Kidney (tissue), 14 donors: ENCODE results near the gene HBE1. TPM values are rescaled to one million over a fixed set of nuclear protein-coding genes. Genes with fewer than 3 reads are reported as not detected.
A peak's percentile ranks its signal among the peaks of the same experiment; 100 is the strongest.

Experiments
- DNase-seq, 5 donors: peaks; one replicate each; pipeline ENCODE4 v3.0.0-alpha.2; 2013 to 2020
- FAIRE-seq: peaks from 2 replicates; lab custom pipeline; 2012; peaks lifted over from hg19 to GRCh38; lab: Jason Lieb, UNC
- H3K27ac ChIP-seq, 2 donors: one replicate each; pipeline ENCODE4 v1.7.0; 2013; ENCODE audit warnings: low read depth in 2 of 2, low read length in 2 of 2, inconsistent platforms in 1 of 2
- H3K27me3 ChIP-seq: one replicate; pipeline ENCODE4 v1.7.1; 2013; ENCODE audit warnings: low read length, inconsistent platforms; ENCODE audit not compliant: control insufficient read depth, insufficient read depth
- H3K36me3 ChIP-seq, 3 donors: one replicate each; pipeline versions ENCODE4 v1.7.0 to v1.7.1; 2013; ENCODE audit warnings: low read length in 3 of 3, control low read depth in 1 of 3, inconsistent platforms in 1 of 3; ENCODE audit not compliant: insufficient read depth in 3 of 3, control insufficient read depth in 2 of 3
- H3K4me1 ChIP-seq, 3 donors: one replicate each; pipeline versions ENCODE4 v1.7.0 to v1.7.1; 2013; ENCODE audit warnings: low read length in 3 of 3, inconsistent platforms in 1 of 3, low read depth in 1 of 3; ENCODE audit not compliant: control insufficient read depth in 2 of 3, insufficient read depth in 2 of 3
- H3K4me3 ChIP-seq, 3 donors: one replicate each; pipeline versions ENCODE4 v1.7.0 to v1.8.1; 2013; ENCODE audit warnings: low read length in 3 of 3, control low read depth in 1 of 3, inconsistent platforms in 1 of 3
- H3K9ac ChIP-seq, 3 donors: one replicate each; pipeline versions ENCODE4 v1.7.0 to v1.7.1; 2013; ENCODE audit warnings: low read length in 3 of 3, control low read depth in 1 of 3, inconsistent platforms in 1 of 3
- H3K9me3 ChIP-seq, 3 donors: one replicate each; pipeline versions ENCODE4 v1.7.0 to v1.7.1; 2013; ENCODE audit warnings: low read length in 3 of 3, control low read depth in 1 of 3, inconsistent platforms in 1 of 3; ENCODE audit not compliant: control insufficient read depth in 2 of 3, insufficient read depth in 1 of 3
- intact Hi-C: fragments of 100-400 bp; cut with DNase I; formaldehyde crosslinking; loops from one replicate; pipeline ENCODE4 v1.11.1; 2022
- polyA plus RNA-seq: library from polyadenylated mRNA; stranded (reverse); fragments of 350-450 nt; fragmentation: Illumina TruSeq; extraction: RNeasy Lipid Tissue Mini Kit (QIAGEN cat#74804); gene quantifications from one replicate; pipeline ENCODE4 v1.2.3, GENCODE V29; 2014; ENCODE audit warnings: low read depth, low replicate concordance; ENCODE audit not compliant: insufficient read depth
- total RNA-seq: library from RNA; stranded (reverse); fragmentation: NEBNext Ultra II Directional; extraction: Animal tissue kit (Norgen Biotek cat#: 25700); gene quantifications from one replicate; pipeline ENCODE4 v1.2.1, GENCODE V29; 2021
- TF ChIP-seq, protein P1 (sequence below): IDR thresholded peaks from 3 replicates; pipeline ENCODE4 v1.5.1; 2012; ENCODE audit warnings: mild to moderate bottlenecking, moderate library complexity, borderline replicate concordance; ENCODE audit not compliant: insufficient read depth; ENCODE audit errors: extremely low read depth
- donor health status: control.
- donor health status: control.
- donor health status: control.
- donor health status: control.
- donor health status: control.
- donor health status: DM: yes; HTN: yes; CAD: no.
- donor health status: Normal renal cell carcinoma (clear cell type).

HBE1 gene
- total and polyA plus RNA-seq, 2 donors from 2014 or later: not detected

DNA sequence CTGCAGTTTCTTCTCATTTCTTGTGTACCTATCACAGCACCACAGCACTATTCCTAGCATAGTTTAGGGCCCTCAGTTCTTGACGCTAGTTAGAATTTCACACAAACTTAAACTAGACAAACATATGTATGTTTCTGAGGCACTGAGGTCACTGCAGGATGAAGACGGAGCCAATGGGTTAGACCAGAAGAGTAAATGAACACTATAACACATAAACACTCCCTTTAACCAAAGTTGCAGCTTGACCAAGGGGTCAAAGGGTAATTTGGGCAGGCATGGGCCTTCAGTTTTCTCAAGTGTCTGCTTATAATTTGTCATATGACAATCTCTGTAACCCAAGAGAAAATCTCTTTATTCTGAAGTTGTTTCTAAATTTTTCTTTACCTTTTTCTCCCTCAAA is 12.9 kb upstream of the HBE1 start:
- Histone ChIP-seq H3K9me3 (no peaks in the 10 kb centered on the region), H3K9ac (no peak overlapping the region), H3K4me1 (no peaks in the 10 kb centered on the region), H3K27me3 (no peaks in the 10 kb centered on the region), H3K27ac (no peak overlapping the region), H3K36me3 (no peaks in the 10 kb centered on the region), H3K4me3 (no peak overlapping the region)
- intact Hi-C loops: no loop called here
- TF ChIP-seq, protein P1, sequence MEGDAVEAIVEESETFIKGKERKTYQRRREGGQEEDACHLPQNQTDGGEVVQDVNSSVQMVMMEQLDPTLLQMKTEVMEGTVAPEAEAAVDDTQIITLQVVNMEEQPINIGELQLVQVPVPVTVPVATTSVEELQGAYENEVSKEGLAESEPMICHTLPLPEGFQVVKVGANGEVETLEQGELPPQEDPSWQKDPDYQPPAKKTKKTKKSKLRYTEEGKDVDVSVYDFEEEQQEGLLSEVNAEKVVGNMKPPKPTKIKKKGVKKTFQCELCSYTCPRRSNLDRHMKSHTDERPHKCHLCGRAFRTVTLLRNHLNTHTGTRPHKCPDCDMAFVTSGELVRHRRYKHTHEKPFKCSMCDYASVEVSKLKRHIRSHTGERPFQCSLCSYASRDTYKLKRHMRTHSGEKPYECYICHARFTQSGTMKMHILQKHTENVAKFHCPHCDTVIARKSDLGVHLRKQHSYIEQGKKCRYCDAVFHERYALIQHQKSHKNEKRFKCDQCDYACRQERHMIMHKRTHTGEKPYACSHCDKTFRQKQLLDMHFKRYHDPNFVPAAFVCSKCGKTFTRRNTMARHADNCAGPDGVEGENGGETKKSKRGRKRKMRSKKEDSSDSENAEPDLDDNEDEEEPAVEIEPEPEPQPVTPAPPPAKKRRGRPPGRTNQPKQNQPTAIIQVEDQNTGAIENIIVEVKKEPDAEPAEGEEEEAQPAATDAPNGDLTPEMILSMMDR: no peak
- FAIRE-seq (no peak), DNase-seq (no peak)

DNA sequence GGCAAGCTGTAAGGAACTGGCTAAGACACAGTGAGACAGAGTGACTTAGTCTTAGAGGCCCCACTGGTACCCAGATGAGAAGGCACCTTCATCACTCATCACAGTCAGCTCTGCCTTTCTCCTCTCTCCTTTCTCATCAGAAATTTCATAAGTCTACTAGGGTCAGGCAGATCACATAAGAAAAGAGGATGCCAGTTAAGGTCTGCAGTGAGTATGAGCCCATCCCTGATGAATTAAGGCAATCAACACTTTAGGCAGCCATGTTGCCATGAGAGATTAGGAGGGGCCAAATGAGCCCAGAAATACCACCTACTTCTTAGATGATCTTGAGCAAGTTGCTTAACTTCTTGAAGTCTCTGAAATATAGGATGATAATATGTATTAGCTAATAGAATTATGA is 11.9 kb upstream of the HBE1 start:
- TF ChIP-seq, protein P1: no peak
- DNase-seq (no peak), FAIRE-seq (no peak)
- no peaks in the 10 kb centered on the region for H3K36me3 ChIP-seq
- no peaks in the 10 kb centered on the region for H3K4me1 ChIP-seq
- no peaks in the 10 kb centered on the region for H3K9me3 ChIP-seq
- no peak overlapping the region for H3K4me3 ChIP-seq
- intact Hi-C loops: no loop called here
- no peaks in the 10 kb centered on the region for H3K27me3 ChIP-seq
- no peak overlapping the region for H3K9ac ChIP-seq
- H3K27ac ChIP-seq: no peak overlapping the region

DNA sequence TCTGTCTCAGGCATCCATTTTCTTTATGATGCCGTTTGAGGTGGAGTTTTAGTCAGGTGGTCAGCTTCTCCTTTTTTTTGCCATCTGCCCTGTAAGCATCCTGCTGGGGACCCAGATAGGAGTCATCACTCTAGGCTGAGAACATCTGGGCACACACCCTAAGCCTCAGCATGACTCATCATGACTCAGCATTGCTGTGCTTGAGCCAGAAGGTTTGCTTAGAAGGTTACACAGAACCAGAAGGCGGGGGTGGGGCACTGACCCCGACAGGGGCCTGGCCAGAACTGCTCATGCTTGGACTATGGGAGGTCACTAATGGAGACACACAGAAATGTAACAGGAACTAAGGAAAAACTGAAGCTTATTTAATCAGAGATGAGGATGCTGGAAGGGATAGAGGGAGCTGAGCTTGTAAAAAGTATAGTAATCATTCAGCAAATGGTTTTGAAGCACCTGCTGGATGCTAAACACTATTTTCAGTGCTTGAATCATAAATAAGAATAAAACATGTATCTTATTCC is 10.9 kb upstream of the HBE1 start:
- Histone ChIP-seq H3K9me3 (no peaks in the 10 kb centered on the region), H3K27me3 (no peaks in the 10 kb centered on the region), H3K4me1 (no peaks in the 10 kb centered on the region), H3K27ac (no peak overlapping the region), H3K4me3 (no peak overlapping the region), H3K9ac (no peak overlapping the region), H3K36me3 (no peaks in the 10 kb centered on the region)
- intact Hi-C loops: no loop called here
- FAIRE-seq: no peak
- TF ChIP-seq, protein P1: no peak
- DNase-seq: peak in 2 of 5 donors; percentile 23 to 64
